Smooth muscle cell (in vitro differentiated cells): Measurements from ENCODE around the gene UBE2S. TPM values are rescaled to one million over a fixed set of nuclear protein-coding genes. Genes with fewer than 3 reads are reported as not detected.

Experiments used
- DNase-seq: peaks from one replicate; lab custom pipeline; 2025; ENCODE audit not compliant: unreplicated experiment; lab: John Stamatoyannopoulos, UW
- H2AFZ ChIP-seq: fragments of 200-600 bp; sonication (generic); 2 replicates; pipeline ENCODE4 v1.6.0; 2016; ENCODE audit warnings: antibody characterized with exemption, low read depth, mild to moderate bottlenecking
- H3F3A ChIP-seq: fragments of 200-600 bp; sonication (generic); 2 replicates; pipeline ENCODE4 v1.6.0; 2017; ENCODE audit warnings: antibody characterized with exemption, low read depth
- H3K27ac ChIP-seq: fragments of 200-600 bp; sonication (generic); 2 replicates; pipeline ENCODE4 v1.5.1; 2016; ENCODE audit warnings: low read depth, mild to moderate bottlenecking
- H3K27me3 ChIP-seq: fragments of 200-600 bp; sonication (generic); 2 replicates; pipeline ENCODE4 v1.6.1; 2016; ENCODE audit warnings: low read depth, mild to moderate bottlenecking
- H3K36me3 ChIP-seq: fragments of 200-600 bp; sonication (generic); 2 replicates; pipeline ENCODE4 v1.5.1; 2016; ENCODE audit warnings: low read depth
- H3K4me1 ChIP-seq: fragments of 200-600 bp; sonication (generic); 2 replicates; pipeline ENCODE4 v1.5.1; 2016; ENCODE audit warnings: low read depth
- H3K4me2 ChIP-seq: fragments of 200-600 bp; sonication (generic); 2 replicates; pipeline ENCODE4 v1.6.0; 2016; ENCODE audit warnings: mild to moderate bottlenecking
- H3K4me3 ChIP-seq: fragments of 200-600 bp; sonication (generic); 2 replicates; pipeline ENCODE4 v1.5.1; 2016; ENCODE audit warnings: mild to moderate bottlenecking
- H3K79me2 ChIP-seq: fragments of 200-600 bp; sonication (generic); 2 replicates; pipeline ENCODE4 v1.6.0; 2016; ENCODE audit warnings: low read depth, mild to moderate bottlenecking
- H3K9ac ChIP-seq: fragments of 200-600 bp; sonication (generic); 2 replicates; pipeline ENCODE4 v1.6.0; 2016; ENCODE audit warnings: low read depth
- H3K9me3 ChIP-seq: fragments of 200-600 bp; sonication (generic); replicated peaks from 2 replicates; pipeline ENCODE4 v1.5.1; 2016; ENCODE audit warnings: low read depth
- H4K20me1 ChIP-seq: fragments of 200-600 bp; sonication (generic); 2 replicates; pipeline ENCODE4 v1.6.0; 2016; ENCODE audit warnings: low read depth
- WGBS: methylation state at CpG from one replicate; pipeline ENCODE4 v1.1.7; 2016; ENCODE audit warnings: low lambda C conversion rate; 5-methylcytosine and 5-hydroxymethylcytosine counted together
- polyA plus RNA-seq: library from polyadenylated mRNA; unstranded; fragments of >200 nt; fragmentation: Nextera tagmentation; extraction: Ambion mirVana; gene quantifications from 2 replicates; pipeline ENCODE4 v1.2.1, GENCODE V29; 2016
- total RNA-seq: library from RNA; depleted of rRNA; stranded (reverse); fragments of >200 nt; gene quantifications from 2 replicates; pipeline ENCODE4 v1.2.3, GENCODE V29; 2014
- TF ChIP-seq, protein P1 (sequence below): fragments of 200-600 bp; sonication (generic); IDR thresholded peaks from 2 replicates; pipeline ENCODE4 v1.5.1; 2017; ENCODE audit warnings: borderline replicate concordance, mild to moderate bottlenecking, antibody characterized with exemption; ENCODE audit not compliant: insufficient read depth, poor library complexity, severe bottlenecking

The UBE2S gene
- total and polyA plus RNA-seq, 2 experiments from 2014 or later: 39.9 to 171 TPM

GRCh38 chr19:55432241-55432959, 24.8 kb upstream of the UBE2S start:
- TF ChIP-seq, protein P1, sequence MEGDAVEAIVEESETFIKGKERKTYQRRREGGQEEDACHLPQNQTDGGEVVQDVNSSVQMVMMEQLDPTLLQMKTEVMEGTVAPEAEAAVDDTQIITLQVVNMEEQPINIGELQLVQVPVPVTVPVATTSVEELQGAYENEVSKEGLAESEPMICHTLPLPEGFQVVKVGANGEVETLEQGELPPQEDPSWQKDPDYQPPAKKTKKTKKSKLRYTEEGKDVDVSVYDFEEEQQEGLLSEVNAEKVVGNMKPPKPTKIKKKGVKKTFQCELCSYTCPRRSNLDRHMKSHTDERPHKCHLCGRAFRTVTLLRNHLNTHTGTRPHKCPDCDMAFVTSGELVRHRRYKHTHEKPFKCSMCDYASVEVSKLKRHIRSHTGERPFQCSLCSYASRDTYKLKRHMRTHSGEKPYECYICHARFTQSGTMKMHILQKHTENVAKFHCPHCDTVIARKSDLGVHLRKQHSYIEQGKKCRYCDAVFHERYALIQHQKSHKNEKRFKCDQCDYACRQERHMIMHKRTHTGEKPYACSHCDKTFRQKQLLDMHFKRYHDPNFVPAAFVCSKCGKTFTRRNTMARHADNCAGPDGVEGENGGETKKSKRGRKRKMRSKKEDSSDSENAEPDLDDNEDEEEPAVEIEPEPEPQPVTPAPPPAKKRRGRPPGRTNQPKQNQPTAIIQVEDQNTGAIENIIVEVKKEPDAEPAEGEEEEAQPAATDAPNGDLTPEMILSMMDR: no peak
- Histone ChIP-seq H3K79me2 (no peaks in the 10 kb centered on the region), H3K27me3 (no peaks in the 10 kb centered on the region), H3K36me3 (no peaks in the 10 kb centered on the region), H3K4me2 (no peak overlapping the region), H3F3A (no peaks in the 10 kb centered on the region), H3K4me1 (no peaks in the 10 kb centered on the region), H2AFZ (no peak overlapping the region), H3K9me3 (no peaks in the 10 kb centered on the region), H3K27ac (no peak overlapping the region), H4K20me1 (no peaks in the 10 kb centered on the region), H3K9ac (no peak overlapping the region), H3K4me3 (no peak overlapping the region)
- WGBS: 96% methylated on average over 14 of the region's 14 CpGs
- no peak for DNase-seq

GRCh38 chr19:55431183-55431582, 23.6 kb upstream of the UBE2S start:
- Histone ChIP-seq H3K36me3 (no peaks in the 10 kb centered on the region), H3K9me3 (no peaks in the 10 kb centered on the region), H3K27me3 (no peaks in the 10 kb centered on the region), H3K27ac (no peak overlapping the region), H2AFZ (no peak overlapping the region), H3K4me1 (no peaks in the 10 kb centered on the region), H3K4me3 (no peak overlapping the region), H4K20me1 (no peaks in the 10 kb centered on the region), H3K4me2 (no peak overlapping the region), H3K79me2 (no peaks in the 10 kb centered on the region), H3K9ac (no peak overlapping the region), H3F3A (no peaks in the 10 kb centered on the region)
- WGBS: 90% methylated on average over 1 of the region's 1 CpG
- TF ChIP-seq, protein P1: no peak
- no peak for DNase-seq

- H3K27ac ChIP-seq: no peak overlapping the region
- H3K27me3 ChIP-seq: no peaks in the 10 kb centered on the region
- H3K79me2 ChIP-seq: no peaks in the 10 kb centered on the region
- H3F3A ChIP-seq: no peaks in the 10 kb centered on the region
- H3K9ac ChIP-seq: no peak overlapping the region
- 79% methylated on average over 2 of the region's 2 CpGs for WGBS
- H3K9me3 ChIP-seq: no peaks in the 10 kb centered on the region
- H4K20me1 ChIP-seq: no peaks in the 10 kb centered on the region
- no peak overlapping the region for H3K4me2 ChIP-seq
- no peaks in the 10 kb centered on the region for H3K36me3 ChIP-seq
- H2AFZ ChIP-seq: no peak overlapping the region
- H3K4me3 ChIP-seq: no peak overlapping the region
- TF ChIP-seq, protein P1: no peak
- DNase-seq: no peak
- H3K4me1 ChIP-seq: no peaks in the 10 kb centered on the region
Observed at GRCh38 chr19:55426042-55426441, 18.5 kb upstream of the UBE2S start.

- no peak overlapping the region for H3K4me3 ChIP-seq
- no peaks in the 10 kb centered on the region for H4K20me1 ChIP-seq
- no peaks in the 10 kb centered on the region for H3K27me3 ChIP-seq
- H3K9me3 ChIP-seq: no peaks in the 10 kb centered on the region
- no peaks in the 10 kb centered on the region for H3K4me1 ChIP-seq
- no peak overlapping the region for H3K9ac ChIP-seq
- no peaks in the 10 kb centered on the region for H3F3A ChIP-seq
- H3K27ac ChIP-seq: no peak overlapping the region
- 86% methylated on average over 3 of the region's 3 CpGs for WGBS
- no peak overlapping the region for H3K4me2 ChIP-seq
- TF ChIP-seq, protein P1: no peak
- H2AFZ ChIP-seq: no peak overlapping the region
- no peak for DNase-seq
- no peaks in the 10 kb centered on the region for H3K79me2 ChIP-seq
- H3K36me3 ChIP-seq: no peaks in the 10 kb centered on the region
Observed at GRCh38 chr19:55424518-55424917, 16.9 kb upstream of the UBE2S start.
